ENCODE measurements around the gene CGNL1.

The CGNL1 gene

DNA sequence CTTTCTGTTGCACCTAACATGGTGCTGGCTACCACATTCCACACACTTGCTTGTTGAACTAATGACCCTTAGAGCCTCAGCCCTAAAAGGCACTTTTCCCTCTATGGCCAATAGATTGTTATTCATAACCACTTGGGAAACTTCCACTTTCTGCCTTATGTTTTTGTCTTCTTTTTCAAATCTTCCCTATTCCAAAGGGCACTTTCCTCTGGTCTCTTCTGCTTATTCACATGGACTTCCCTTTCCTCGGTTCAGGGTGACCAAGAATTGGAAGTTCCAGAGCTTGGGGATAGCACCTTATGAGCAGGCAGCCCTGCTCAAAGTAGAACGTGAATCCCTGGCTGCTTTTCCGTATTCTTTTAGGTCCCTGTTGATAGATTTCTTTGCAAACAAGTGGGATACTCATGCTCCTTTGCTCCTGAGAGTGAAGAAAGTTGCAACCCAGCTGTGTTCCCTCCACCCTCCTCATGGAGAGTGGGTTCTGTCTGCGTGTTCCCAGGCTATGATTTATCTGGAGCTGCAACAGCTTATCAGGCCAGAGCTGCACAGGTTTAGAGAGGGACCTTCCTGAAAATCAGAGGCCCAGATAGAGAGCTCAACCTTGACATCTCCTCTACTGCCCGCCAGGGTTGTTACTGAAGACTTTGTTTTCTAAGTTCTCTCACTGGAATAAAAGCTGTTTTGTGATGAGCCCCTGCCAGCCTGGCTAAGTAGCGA is 156.6 kb downstream of the CGNL1 start:
- no peaks in the 10 kb centered on the region for H3K36me3 ChIP-seq (ENCODE audit: insufficient read depth)
- H4K20me1 ChIP-seq (ENCODE audit: insufficient read depth) = no peaks in the 10 kb centered on the region
- H3K27me3 ChIP-seq (ENCODE audit: insufficient read depth, low read depth) = no peaks in the 10 kb centered on the region
- TF ChIP-seq, protein P1, sequence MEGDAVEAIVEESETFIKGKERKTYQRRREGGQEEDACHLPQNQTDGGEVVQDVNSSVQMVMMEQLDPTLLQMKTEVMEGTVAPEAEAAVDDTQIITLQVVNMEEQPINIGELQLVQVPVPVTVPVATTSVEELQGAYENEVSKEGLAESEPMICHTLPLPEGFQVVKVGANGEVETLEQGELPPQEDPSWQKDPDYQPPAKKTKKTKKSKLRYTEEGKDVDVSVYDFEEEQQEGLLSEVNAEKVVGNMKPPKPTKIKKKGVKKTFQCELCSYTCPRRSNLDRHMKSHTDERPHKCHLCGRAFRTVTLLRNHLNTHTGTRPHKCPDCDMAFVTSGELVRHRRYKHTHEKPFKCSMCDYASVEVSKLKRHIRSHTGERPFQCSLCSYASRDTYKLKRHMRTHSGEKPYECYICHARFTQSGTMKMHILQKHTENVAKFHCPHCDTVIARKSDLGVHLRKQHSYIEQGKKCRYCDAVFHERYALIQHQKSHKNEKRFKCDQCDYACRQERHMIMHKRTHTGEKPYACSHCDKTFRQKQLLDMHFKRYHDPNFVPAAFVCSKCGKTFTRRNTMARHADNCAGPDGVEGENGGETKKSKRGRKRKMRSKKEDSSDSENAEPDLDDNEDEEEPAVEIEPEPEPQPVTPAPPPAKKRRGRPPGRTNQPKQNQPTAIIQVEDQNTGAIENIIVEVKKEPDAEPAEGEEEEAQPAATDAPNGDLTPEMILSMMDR (conservative IDR thresholded peaks at IDR 0.05; ENCODE audit: low read depth, low read length) = no peak
- H3K4me3 ChIP-seq (IDR thresholded peaks at IDR 0.05; ENCODE audit: insufficient read depth, low read depth, low read length) = no peak overlapping the region
- H3K4me1 ChIP-seq (ENCODE audit: low read depth, poor library complexity, severe bottlenecking) = no peaks in the 10 kb centered on the region
- no peak overlapping the region for H3K27ac ChIP-seq
- H3K9ac ChIP-seq = no peak overlapping the region
- no peak overlapping the region for H2AFZ ChIP-seq (ENCODE audit: low read depth)
- H3K79me2 ChIP-seq (ENCODE audit: insufficient read depth, low read depth) = no peaks in the 10 kb centered on the region
- no peak overlapping the region for H3K4me2 ChIP-seq

DNA sequence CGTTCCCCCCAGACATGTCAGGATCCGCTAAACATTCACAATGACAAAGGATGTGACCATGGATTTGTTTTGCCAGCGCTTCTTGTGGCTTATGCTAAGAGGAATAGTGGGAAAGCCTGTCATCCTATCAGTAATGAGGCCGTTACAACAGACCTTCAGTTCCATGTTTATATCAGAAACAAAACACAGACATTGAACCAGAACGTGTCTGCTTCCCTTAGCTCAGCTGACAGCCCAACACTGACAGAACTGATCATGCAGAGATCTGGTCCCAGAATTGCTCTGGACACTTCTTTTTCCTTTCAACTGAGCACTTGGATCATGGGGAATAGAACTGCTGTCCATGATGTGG is 157.1 kb downstream of the CGNL1 start:
- H4K20me1 ChIP-seq (ENCODE audit: insufficient read depth) = no peaks in the 10 kb centered on the region
- TF ChIP-seq, protein P1 (conservative IDR thresholded peaks at IDR 0.05; ENCODE audit: low read depth, low read length) = no peak
- H3K27ac ChIP-seq = no peak overlapping the region
- H3K27me3 ChIP-seq (ENCODE audit: insufficient read depth, low read depth) = no peaks in the 10 kb centered on the region
- no peak overlapping the region for H2AFZ ChIP-seq (ENCODE audit: low read depth)
- no peaks in the 10 kb centered on the region for H3K4me1 ChIP-seq (ENCODE audit: low read depth, poor library complexity, severe bottlenecking)
- no peak overlapping the region for H3K4me2 ChIP-seq
- H3K79me2 ChIP-seq (ENCODE audit: insufficient read depth, low read depth) = no peaks in the 10 kb centered on the region
- H3K4me3 ChIP-seq (IDR thresholded peaks at IDR 0.05; ENCODE audit: insufficient read depth, low read depth, low read length) = no peak overlapping the region
- no peaks in the 10 kb centered on the region for H3K36me3 ChIP-seq (ENCODE audit: insufficient read depth)
- H3K9ac ChIP-seq = no peak overlapping the region

DNA sequence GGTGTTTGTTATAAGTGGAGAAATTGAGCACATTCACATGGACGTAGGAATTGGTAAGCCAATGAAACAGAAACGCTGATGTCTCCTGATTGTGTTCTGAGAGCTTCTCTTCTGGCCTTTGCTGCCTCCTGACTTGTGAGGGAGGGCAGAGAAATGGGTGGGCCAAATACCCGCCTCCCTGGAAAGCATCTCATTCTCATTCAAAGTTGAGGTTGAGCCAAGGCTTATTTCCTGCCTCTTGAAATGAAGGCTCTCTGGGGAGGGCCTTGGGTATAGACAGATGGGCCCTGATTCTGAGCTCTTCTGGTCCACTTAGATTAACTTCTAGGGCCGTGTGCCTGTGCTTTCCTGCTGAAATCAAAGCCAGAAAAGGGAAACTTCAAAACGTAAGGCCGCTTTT is 158.0 kb downstream of the CGNL1 start:
- no peaks in the 10 kb centered on the region for H3K79me2 ChIP-seq (ENCODE audit: insufficient read depth, low read depth)
- H3K4me1 ChIP-seq (ENCODE audit: low read depth, poor library complexity, severe bottlenecking) = no peaks in the 10 kb centered on the region
- H3K27me3 ChIP-seq (ENCODE audit: insufficient read depth, low read depth) = no peaks in the 10 kb centered on the region
- no peak overlapping the region for H3K4me3 ChIP-seq (IDR thresholded peaks at IDR 0.05; ENCODE audit: insufficient read depth, low read depth, low read length)
- no peaks in the 10 kb centered on the region for H4K20me1 ChIP-seq (ENCODE audit: insufficient read depth)
- no peak overlapping the region for H3K9ac ChIP-seq
- no peak overlapping the region for H3K27ac ChIP-seq
- H3K4me2 ChIP-seq = no peak overlapping the region
- no peaks in the 10 kb centered on the region for H3K36me3 ChIP-seq (ENCODE audit: insufficient read depth)
- H2AFZ ChIP-seq (ENCODE audit: low read depth) = no peak overlapping the region
- TF ChIP-seq, protein P1 (conservative IDR thresholded peaks at IDR 0.05; ENCODE audit: low read depth, low read length) = no peak

DNA sequence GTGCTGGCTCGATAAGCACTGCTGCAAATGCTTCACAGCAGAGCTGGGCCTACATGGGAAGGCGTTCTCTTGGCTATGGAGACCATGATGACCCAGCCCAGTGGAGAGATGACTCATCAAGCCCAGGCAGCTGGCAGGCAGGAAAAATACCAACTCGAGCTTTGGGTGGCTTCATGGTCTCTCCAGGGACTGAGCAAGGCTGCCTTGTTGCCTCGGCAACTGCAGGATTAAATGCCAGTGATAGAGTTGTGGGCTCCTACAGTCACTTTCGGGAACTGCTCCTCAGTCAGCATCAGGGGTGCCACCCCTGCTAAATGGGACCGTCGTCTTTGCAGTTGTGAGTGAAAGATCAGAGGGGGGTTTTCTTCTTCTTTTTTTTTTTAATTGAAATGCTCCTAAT is 160.8 kb downstream of the CGNL1 start:
- no peak overlapping the region for H3K4me3 ChIP-seq (IDR thresholded peaks at IDR 0.05; ENCODE audit: insufficient read depth, low read depth, low read length)
- no peaks in the 10 kb centered on the region for H3K79me2 ChIP-seq (ENCODE audit: insufficient read depth, low read depth)
- H3K27ac ChIP-seq = no peak overlapping the region
- no peaks in the 10 kb centered on the region for H3K4me1 ChIP-seq (ENCODE audit: low read depth, poor library complexity, severe bottlenecking)
- H4K20me1 ChIP-seq (ENCODE audit: insufficient read depth) = no peaks in the 10 kb centered on the region
- TF ChIP-seq, protein P1 (conservative IDR thresholded peaks at IDR 0.05; ENCODE audit: low read depth, low read length) = no peak
- no peak overlapping the region for H3K9ac ChIP-seq
- H2AFZ ChIP-seq (ENCODE audit: low read depth) = no peak overlapping the region
- no peaks in the 10 kb centered on the region for H3K36me3 ChIP-seq (ENCODE audit: insufficient read depth)
- H3K27me3 ChIP-seq (ENCODE audit: insufficient read depth, low read depth) = no peaks in the 10 kb centered on the region
- no peak overlapping the region for H3K4me2 ChIP-seq

Data from KMS-11 (cell line).